Fibroblast of lung (primary cell): ENCODE results near the gene TMEM233.

Source experiments
- CTCF ChIP-seq, 2 donors: IDR thresholded peaks in 1 of 2; conservative IDR thresholded peaks in 1 of 2; 1 replicate in 1 of 2; 2 replicates in 1 of 2; pipeline ENCODE4 v1.5.1; 2011 to 2012; ENCODE audit warnings: low read length in 2 of 2, control low read depth in 1 of 2, inconsistent platforms in 1 of 2, low read depth in 1 of 2, mild to moderate bottlenecking in 1 of 2
- EZH2 ChIP-seq: IDR thresholded peaks from 2 replicates; pipeline ENCODE4 v1.5.1; 2012; ENCODE audit warnings: low read length, control low read depth, mild to moderate bottlenecking; ENCODE audit errors: missing control alignments

- TF ChIP-seq EZH2, result no peak
- no peak for TF ChIP-seq CTCF (conservative IDR thresholded peaks at IDR 0.05 in 1 of 2, IDR thresholded peaks at IDR 0.05 in 1 of 2; ENCODE audit: low read depth in 1 of 2, low read length in 2 of 2)
Observed at GRCh38 chr12:119644930-119645329, 51.4 kb downstream of the TMEM233 start.
